NB4 (cell line): ENCODE measurements around the gene MFAP5.

Experiments
- DNase-seq: peaks from one replicate; pipeline ENCODE4 v3.0.0; 2010; ENCODE audit warnings: low read depth
- H3K4me3 ChIP-seq: one replicate; pipeline ENCODE4 v1.5.1; 2011; ENCODE audit warnings: mild to moderate bottlenecking, low read depth, low read length, moderate library complexity
- CTCF ChIP-seq: IDR thresholded peaks from one replicate; pipeline ENCODE4 v1.5.1; 2012; ENCODE audit warnings: low read depth, low read length
- MYC ChIP-seq: IDR thresholded peaks from 2 replicates; pipeline ENCODE4 v1.6.1; 2011; ENCODE audit warnings: low read depth, low read length
- POLR2A ChIP-seq: IDR thresholded peaks from 2 replicates; pipeline ENCODE4 v1.6.1; 2011; ENCODE audit warnings: mild to moderate bottlenecking; ENCODE audit not compliant: insufficient read length; ENCODE audit errors: extremely low read depth
- TF ChIP-seq, protein P1 (sequence below): IDR thresholded peaks from 2 replicates; pipeline ENCODE4 v1.6.1; 2011; ENCODE audit warnings: low read depth, low read length

MFAP5 gene

GRCh38 chr12:8668441-8668840 lies 5.8 kb upstream of the MFAP5 start:
- TF ChIP-seq MYC (no peak), POLR2A (no peak), CTCF (no peak)
- H3K4me3 ChIP-seq = no peak overlapping the region
- no peak for DNase-seq

GRCh38 chr12:8667270-8667669 lies 4.6 kb upstream of the MFAP5 start:
- no peak for DNase-seq
- TF ChIP-seq POLR2A (no peak), CTCF (no peak), MYC (no peak)
- TF ChIP-seq, protein P1, sequence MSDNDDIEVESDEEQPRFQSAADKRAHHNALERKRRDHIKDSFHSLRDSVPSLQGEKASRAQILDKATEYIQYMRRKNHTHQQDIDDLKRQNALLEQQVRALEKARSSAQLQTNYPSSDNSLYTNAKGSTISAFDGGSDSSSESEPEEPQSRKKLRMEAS = no peak
- H3K4me3 ChIP-seq = no peak overlapping the region

GRCh38 chr12:8665759-8666158 lies 3.1 kb upstream of the MFAP5 start:
- DNase-seq = no peak
- no peak for TF ChIP-seq MYC
- no peak for TF ChIP-seq POLR2A
- no peak for TF ChIP-seq CTCF
- TF ChIP-seq, protein P1 = no peak
- H3K4me3 ChIP-seq = no peak overlapping the region

- TF ChIP-seq, protein P1 = no peak
- TF ChIP-seq CTCF (no peak), POLR2A (no peak), MYC (no peak)
- no peak for DNase-seq
- no peak overlapping the region for H3K4me3 ChIP-seq
These were observed 1.7 kb upstream of the MFAP5 start for GRCh38 chr12:8664228-8664913.

GRCh38 chr12:8661751-8662150 lies 875 bp downstream of the MFAP5 start:
- no peak for DNase-seq
- H3K4me3 ChIP-seq = no peak overlapping the region
- no peak for TF ChIP-seq MYC
- TF ChIP-seq CTCF = no peak
- TF ChIP-seq, protein P1 = no peak
- TF ChIP-seq POLR2A = no peak
